Neural cell (in vitro differentiated cells): ENCODE data around the gene GDF9. TPM values are rescaled to one million over a fixed set of nuclear protein-coding genes. Genes with fewer than 3 reads are reported as not detected.

Experiments
- H2AFZ ChIP-seq: fragments of 200-600, 300-800 bp; sonication (generic), shearing (Covaris generic); 2 replicates; pipeline ENCODE4 v1.6.0; 2014; ENCODE audit warnings: low read depth, mild to moderate bottlenecking, antibody characterized with exemption, low read length, moderate library complexity
- H3F3A ChIP-seq: fragments of 200-600 bp; shearing (Covaris generic); 2 replicates; pipeline ENCODE4 v1.6.1; 2016; ENCODE audit warnings: mild to moderate bottlenecking, moderate library complexity, mixed read lengths, antibody characterized with exemption, low read length; ENCODE audit not compliant: insufficient read depth, poor library complexity, severe bottlenecking
- H3K27ac ChIP-seq: fragments of 200-600, 300-800 bp; sonication (generic), shearing (Covaris generic); 2 replicates; pipeline ENCODE4 v1.5.1; 2014; ENCODE audit warnings: mild to moderate bottlenecking, low read length, moderate library complexity
- H3K27me3 ChIP-seq: fragments of 300-800, 200-600 bp; sonication (generic), shearing (Covaris generic); 2 replicates; pipeline ENCODE4 v1.6.0; 2014; ENCODE audit warnings: mild to moderate bottlenecking, low read depth, low read length, moderate library complexity; ENCODE audit not compliant: insufficient read depth
- H3K36me3 ChIP-seq: fragments of 300-800, 200-600 bp; sonication (generic), shearing (Covaris generic); 2 replicates; pipeline ENCODE4 v1.5.1; 2014; ENCODE audit warnings: mild to moderate bottlenecking, antibody characterized with exemption, low read length, moderate library complexity; ENCODE audit not compliant: insufficient read depth
- H3K4me2 ChIP-seq: fragments of 300-800, 200-600 bp; sonication (generic), shearing (Covaris generic); 2 replicates; pipeline ENCODE4 v1.6.0; 2014; ENCODE audit warnings: mild to moderate bottlenecking, low read length
- H3K4me3 ChIP-seq: fragments of 300-800, 200-600 bp; sonication (generic), shearing (Covaris generic); 2 replicates; pipeline ENCODE4 v1.5.1; 2014; ENCODE audit warnings: mild to moderate bottlenecking, low read length, moderate library complexity
- H3K79me2 ChIP-seq: fragments of 200-600 bp; shearing (Covaris generic); replicated peaks from 2 replicates; pipeline ENCODE4 v1.6.0; 2014; ENCODE audit warnings: mild to moderate bottlenecking, low read length, moderate library complexity; ENCODE audit not compliant: insufficient read depth
- H3K9ac ChIP-seq: fragments of 300-800, 200-600 bp; sonication (generic), shearing (Covaris generic); 2 replicates; pipeline ENCODE4 v1.6.1; 2016; ENCODE audit warnings: mild to moderate bottlenecking, low read length, mixed read lengths
- H3K9me2 ChIP-seq: fragments of 200-600 bp; shearing (Covaris generic); 2 replicates; pipeline ENCODE4 v1.6.1; 2016; ENCODE audit warnings: mild to moderate bottlenecking, low read length, mixed read lengths; ENCODE audit not compliant: insufficient read depth
- H3K9me3 ChIP-seq: fragments of 200-600, 300-800 bp; sonication (generic), shearing (Covaris generic); 2 replicates; pipeline ENCODE4 v1.6.1; 2016; ENCODE audit warnings: mild to moderate bottlenecking, mixed run types, low read length, moderate library complexity, mixed read lengths
- H4K20me1 ChIP-seq: fragments of 200-600 bp; shearing (Covaris generic); 2 replicates; pipeline ENCODE4 v1.6.1; 2016; ENCODE audit warnings: mild to moderate bottlenecking, mixed run types; ENCODE audit not compliant: insufficient read depth
- CTCF ChIP-seq: fragments of 450-650 bp; IDR thresholded peaks from 2 replicates; pipeline ENCODE4 v1.5.1; 2014; ENCODE audit warnings: antibody characterized with exemption, mild to moderate bottlenecking, moderate library complexity; ENCODE audit not compliant: poor library complexity, severe bottlenecking
- EP300 ChIP-seq: fragments of 450-650 bp; conservative IDR thresholded peaks from 2 replicates; pipeline ENCODE4 v1.6.1; 2014; ENCODE audit warnings: antibody characterized with exemption, mild to moderate bottlenecking, moderate library complexity; ENCODE audit not compliant: poor library complexity, severe bottlenecking
- EZH2 ChIP-seq: fragments of 200-600, 300-800 bp; shearing (Covaris generic), sonication (generic); IDR thresholded peaks from 2 replicates; pipeline ENCODE4 v1.6.1; 2014; ENCODE audit warnings: antibody characterized with exemption, low read length, borderline replicate concordance, mild to moderate bottlenecking; ENCODE audit not compliant: insufficient read depth, poor library complexity, severe bottlenecking
- MXI1 ChIP-seq: fragments of 450-650 bp; conservative IDR thresholded peaks from 2 replicates; pipeline ENCODE4 v1.6.1; 2014; ENCODE audit warnings: antibody characterized with exemption, mild to moderate bottlenecking; ENCODE audit not compliant: poor library complexity, severe bottlenecking
- POLR2AphosphoS5 ChIP-seq: IDR thresholded peaks from 2 replicates; pipeline ENCODE4 v1.6.1; 2012
- RAD21 ChIP-seq: fragments of 450-650 bp; conservative IDR thresholded peaks from 2 replicates; pipeline ENCODE4 v1.6.1; 2014; ENCODE audit warnings: antibody characterized with exemption, mild to moderate bottlenecking, moderate library complexity
- REST ChIP-seq: IDR thresholded peaks from 2 replicates; pipeline ENCODE4 v1.6.1; 2012; ENCODE audit warnings: borderline replicate concordance
- SMC3 ChIP-seq: fragments of 450-650 bp; conservative IDR thresholded peaks from 2 replicates; pipeline ENCODE4 v1.6.1; 2014; ENCODE audit warnings: antibody characterized with exemption, mild to moderate bottlenecking, moderate library complexity; ENCODE audit not compliant: poor library complexity
- TAF1 ChIP-seq: IDR thresholded peaks from 2 replicates; pipeline ENCODE4 v1.6.1; 2012; ENCODE audit warnings: low read depth
- polyA plus RNA-seq: library from polyadenylated mRNA; depleted of rRNA; stranded (reverse); fragments of >200 nt; gene quantifications from 2 replicates; pipeline ENCODE4 v1.2.3, GENCODE V29; 2014

GDF9 gene
- polyA plus RNA-seq, 1 donor from 2014 or later, result 5.1 TPM

GRCh38 chr5:132826424-132827082 is 39.7 kb downstream of the GDF9 start:
- H3K9me3 ChIP-seq, result no peaks in the 10 kb centered on the region
- H3K9ac ChIP-seq, result no peak overlapping the region
- no peaks in the 10 kb centered on the region for H3F3A ChIP-seq
- H3K4me3 ChIP-seq, result no peak overlapping the region
- no peaks in the 10 kb centered on the region for H3K9me2 ChIP-seq
- peaks cover 85% of the 10 kb centered on the region for H3K27me3 ChIP-seq
- H3K27ac ChIP-seq, result no peak overlapping the region
- no peaks in the 10 kb centered on the region for H4K20me1 ChIP-seq
- H3K79me2 ChIP-seq, result no peaks in the 10 kb centered on the region
- no peak overlapping the region for H3K4me2 ChIP-seq
- no peak overlapping the region for H2AFZ ChIP-seq
- TF ChIP-seq CTCF, result no peak
- TF ChIP-seq MXI1, result no peak
- TF ChIP-seq EZH2, result no peak
- TF ChIP-seq POLR2AphosphoS5, result no peak
- TF ChIP-seq EP300, result no peak
- no peak for TF ChIP-seq RAD21
- no peak for TF ChIP-seq SMC3
- TF ChIP-seq TAF1, result no peak
- no peak for TF ChIP-seq REST
- no peaks in the 10 kb centered on the region for H3K36me3 ChIP-seq

GRCh38 chr5:132825834-132826391 is 40.4 kb downstream of the GDF9 start:
- Histone ChIP-seq H3K79me2 (no peaks in the 10 kb centered on the region), H3F3A (no peaks in the 10 kb centered on the region), H2AFZ (no peak overlapping the region), H3K27me3 (peaks cover 78% of the 10 kb centered on the region), H3K4me2 (no peak overlapping the region), H4K20me1 (no peaks in the 10 kb centered on the region), H3K4me3 (no peak overlapping the region), H3K9me2 (no peaks in the 10 kb centered on the region), H3K9ac (no peak overlapping the region), H3K9me3 (no peaks in the 10 kb centered on the region), H3K36me3 (no peaks in the 10 kb centered on the region), H3K27ac (no peak overlapping the region)
- TF ChIP-seq EP300 (no peak), EZH2 (no peak), RAD21 (no peak), CTCF (no peak), MXI1 (no peak), SMC3 (no peak), POLR2AphosphoS5 (no peak), TAF1 (no peak), REST (no peak)
